Hepatocyte (in vitro differentiated cells): ENCODE measurements around the gene POLR3B.

Experiments used
- EZH2phosphoT487 ChIP-seq: fragments of 200-600 bp; sonication (generic); IDR thresholded peaks from one replicate; pipeline ENCODE4 v1.6.1; 2018; ENCODE audit warnings: antibody characterized with exemption, mild to moderate bottlenecking, low read depth, moderate library complexity; ENCODE audit not compliant: unreplicated experiment, severe bottlenecking
- TF ChIP-seq, protein P1 (sequence below): fragments of 200-600 bp; sonication (generic); IDR thresholded peaks from 2 replicates; pipeline ENCODE4 v1.5.1; 2016; ENCODE audit warnings: antibody characterized with exemption, mild to moderate bottlenecking; ENCODE audit not compliant: poor library complexity

DNA sequence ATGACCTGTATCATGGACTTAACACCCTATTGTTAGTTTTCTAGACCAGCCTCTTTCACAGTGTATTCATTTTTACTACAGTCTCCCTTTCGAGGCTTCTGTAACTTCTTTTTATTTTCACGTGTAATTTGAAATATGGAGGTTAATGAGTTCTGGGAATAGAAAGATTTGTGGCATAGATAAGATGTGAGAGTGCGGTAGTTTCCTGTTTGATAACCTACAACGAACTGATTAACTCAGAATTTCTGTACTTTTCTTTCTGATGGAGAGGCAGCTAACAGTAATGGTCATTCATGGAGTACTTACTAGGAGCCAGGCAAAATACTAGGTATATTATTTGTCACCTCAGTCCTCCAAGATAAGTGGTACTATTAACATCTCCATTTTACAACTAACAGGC lies 21.2 kb downstream of the POLR3B start:
- TF ChIP-seq EZH2phosphoT487 = no peak
- TF ChIP-seq, protein P1, sequence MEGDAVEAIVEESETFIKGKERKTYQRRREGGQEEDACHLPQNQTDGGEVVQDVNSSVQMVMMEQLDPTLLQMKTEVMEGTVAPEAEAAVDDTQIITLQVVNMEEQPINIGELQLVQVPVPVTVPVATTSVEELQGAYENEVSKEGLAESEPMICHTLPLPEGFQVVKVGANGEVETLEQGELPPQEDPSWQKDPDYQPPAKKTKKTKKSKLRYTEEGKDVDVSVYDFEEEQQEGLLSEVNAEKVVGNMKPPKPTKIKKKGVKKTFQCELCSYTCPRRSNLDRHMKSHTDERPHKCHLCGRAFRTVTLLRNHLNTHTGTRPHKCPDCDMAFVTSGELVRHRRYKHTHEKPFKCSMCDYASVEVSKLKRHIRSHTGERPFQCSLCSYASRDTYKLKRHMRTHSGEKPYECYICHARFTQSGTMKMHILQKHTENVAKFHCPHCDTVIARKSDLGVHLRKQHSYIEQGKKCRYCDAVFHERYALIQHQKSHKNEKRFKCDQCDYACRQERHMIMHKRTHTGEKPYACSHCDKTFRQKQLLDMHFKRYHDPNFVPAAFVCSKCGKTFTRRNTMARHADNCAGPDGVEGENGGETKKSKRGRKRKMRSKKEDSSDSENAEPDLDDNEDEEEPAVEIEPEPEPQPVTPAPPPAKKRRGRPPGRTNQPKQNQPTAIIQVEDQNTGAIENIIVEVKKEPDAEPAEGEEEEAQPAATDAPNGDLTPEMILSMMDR = no peak
